KBM-7 (cell line): ENCODE data around the gene SSBP3.

ENCODE experiments used
- DNase-seq: peaks from one replicate; pipeline ENCODE4 v3.0.0-alpha.2; 2015
- in situ Hi-C: fragments of 300-500 bp; cut with MboI; formaldehyde crosslinking; loops from 2 replicates; pipeline ENCODE4 v1.14.3; 2020; ENCODE audit warnings: low sequenced_read_pairs, low pct_unique_long_range_greater_than_20kb, mixed read lengths

SSBP3 gene

GRCh38 chr1:54263601-54264226 is 142.5 kb downstream of the SSBP3 start:
- no peak for DNase-seq

GRCh38 chr1:54262244-54262643 is 143.9 kb downstream of the SSBP3 start:
- in situ Hi-C loops: no loop called here
- DNase-seq: no peak

More at GRCh38 chr1:54263601-54264226, 142.5 kb downstream of the SSBP3 start:
- in situ Hi-C loops: no loop called here

- in situ Hi-C loops: no loop called here
- no peak for DNase-seq
Observed at GRCh38 chr1:54260810-54261209, 145.4 kb downstream of the SSBP3 start.

DNA sequence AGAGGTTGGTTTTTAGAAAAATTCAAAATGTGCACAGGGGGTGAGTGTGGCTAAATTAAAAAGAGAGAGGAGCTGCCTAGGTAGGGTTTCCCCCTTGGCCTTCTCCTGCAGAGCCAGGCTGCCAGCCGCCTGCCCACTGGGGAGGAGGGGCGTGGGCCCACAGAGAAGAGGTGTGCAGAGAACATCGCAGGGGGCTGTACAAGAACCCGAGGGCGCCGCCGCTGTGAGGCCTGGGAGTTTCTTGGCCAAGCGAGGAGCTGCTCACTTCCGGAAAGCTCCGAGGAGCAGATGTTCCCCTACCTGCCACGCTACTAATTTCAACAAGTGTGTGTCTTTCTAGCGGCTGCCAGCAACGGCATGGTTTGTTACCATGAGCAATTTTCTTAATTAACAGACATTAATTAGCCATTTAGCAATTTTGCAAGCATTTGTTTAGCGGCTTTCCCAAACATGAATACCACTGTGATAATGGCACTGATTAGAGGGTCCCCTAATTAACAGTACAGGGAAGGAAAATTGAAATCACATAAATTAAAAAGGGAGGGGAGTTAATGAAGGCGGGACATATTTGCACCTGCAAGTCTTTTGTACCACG is 146.6 kb downstream of the SSBP3 start:
- no peak for DNase-seq
- in situ Hi-C loops: no loop called here

- no peak for DNase-seq
- in situ Hi-C loops: no loop called here
Observed at GRCh38 chr1:54257876-54258275, 148.3 kb downstream of the SSBP3 start.

DNA sequence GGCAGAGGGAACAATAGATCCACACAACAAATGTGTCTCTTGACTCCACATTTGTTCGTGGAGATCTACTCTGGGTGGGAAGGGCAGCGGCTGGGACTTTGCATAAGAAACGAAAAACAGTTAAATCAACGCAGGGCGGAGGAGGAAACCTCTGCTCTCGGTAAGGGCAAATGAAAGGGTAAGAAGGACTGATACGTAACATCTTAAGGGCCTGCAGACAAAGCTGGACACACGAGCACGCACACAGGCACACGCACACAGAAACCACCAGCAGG is 148.9 kb downstream of the SSBP3 start:
- in situ Hi-C loops: no loop called here
- no peak for DNase-seq

DNA sequence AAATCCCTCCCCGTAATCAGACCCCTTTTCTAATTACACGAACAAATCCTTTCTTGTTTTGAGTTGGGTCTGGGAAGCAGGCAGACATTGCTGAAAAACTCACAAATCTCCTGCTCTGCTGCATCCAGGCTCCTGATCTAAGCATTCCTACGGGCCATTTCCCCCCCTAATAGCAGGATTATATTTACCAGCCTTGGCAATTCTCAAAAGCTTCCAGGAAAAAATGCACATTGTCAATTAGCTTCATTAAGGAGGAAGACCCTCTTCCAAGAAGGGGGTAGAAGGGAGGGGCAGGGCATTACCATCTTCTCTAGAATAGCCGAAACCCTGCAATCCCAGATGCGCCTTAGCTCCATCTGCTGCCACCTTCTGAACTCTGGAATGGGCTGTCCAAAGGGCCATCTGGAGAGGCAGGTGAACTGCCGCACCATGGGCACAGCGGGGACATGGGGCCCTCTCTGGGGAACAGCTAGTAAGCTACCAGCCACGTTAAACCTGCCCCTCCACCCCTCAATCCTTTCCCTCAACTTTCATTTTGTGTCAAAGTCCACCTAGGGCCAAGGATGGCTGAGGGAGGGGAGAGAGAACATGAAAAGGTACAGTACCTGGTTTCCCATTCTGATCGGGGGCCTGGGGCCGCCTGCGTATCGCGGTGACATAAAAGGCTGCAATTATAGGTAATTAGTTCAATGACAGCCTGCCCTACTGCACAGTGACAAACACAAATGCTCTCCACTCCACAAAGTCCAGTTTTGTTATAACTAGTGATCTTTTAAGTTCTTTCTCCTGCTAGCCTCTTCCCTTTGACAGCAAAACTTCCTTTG is 149.5 kb downstream of the SSBP3 start:
- in situ Hi-C loops: no loop called here
- DNase-seq: no peak

- in situ Hi-C loops: no loop called here
Observed at GRCh38 chr1:54255026-54255702, 151.0 kb downstream of the SSBP3 start.

DNA sequence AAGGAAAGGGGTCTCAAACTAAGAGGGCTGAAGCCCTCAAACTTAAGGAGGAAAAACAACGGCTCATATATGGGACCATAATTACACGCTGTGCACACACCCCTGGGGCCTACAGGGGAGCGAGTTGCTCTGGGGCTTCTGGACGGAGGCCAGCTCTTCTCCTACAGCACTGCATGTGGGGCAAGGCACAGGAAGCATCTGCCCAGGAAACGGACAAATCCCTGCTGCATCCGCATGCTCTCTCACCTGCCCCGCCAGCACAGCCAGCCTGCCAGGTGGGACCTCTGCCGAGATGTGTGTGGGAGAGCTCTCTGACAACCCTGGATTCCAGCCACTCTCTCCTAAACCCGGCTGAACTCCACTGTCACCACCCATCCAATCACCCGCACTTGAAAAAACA is 152.1 kb downstream of the SSBP3 start:
- no peak for DNase-seq
- in situ Hi-C loops: no loop called here

More at GRCh38 chr1:54255026-54255702, 151.0 kb downstream of the SSBP3 start:
- DNase-seq: no peak

- no peak for DNase-seq
- in situ Hi-C loops: no loop called here
Observed at GRCh38 chr1:54253480-54253879, 152.7 kb downstream of the SSBP3 start.

DNA sequence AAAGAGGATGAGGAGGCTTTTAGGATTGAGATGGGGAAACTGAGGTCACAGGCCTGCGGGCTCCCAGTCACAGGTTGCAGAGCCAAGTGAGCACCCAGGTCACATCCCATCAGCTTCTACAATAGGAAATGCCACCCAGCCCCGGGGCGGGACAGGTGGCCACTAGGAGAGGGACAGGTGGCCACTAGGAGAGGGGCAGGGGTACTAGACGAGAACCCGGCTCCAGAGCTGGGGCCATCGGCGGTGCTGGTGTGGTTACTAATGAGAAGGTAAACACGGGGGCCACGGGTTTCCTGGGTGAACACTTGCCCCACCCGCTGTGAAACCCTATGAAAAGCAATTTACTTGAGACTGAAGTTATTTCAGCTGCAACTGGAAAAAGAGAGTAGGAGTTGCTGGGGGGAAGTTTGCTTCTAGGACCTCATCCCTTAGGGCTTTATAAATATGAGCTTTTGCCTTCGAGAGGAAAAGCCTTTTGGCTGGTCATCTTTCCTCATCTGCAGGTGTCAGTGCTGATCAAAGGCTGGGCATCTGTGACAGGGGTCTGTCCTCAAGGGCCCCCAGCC is 153.7 kb downstream of the SSBP3 start:
- DNase-seq: no peak
- in situ Hi-C loops: no loop called here

DNA sequence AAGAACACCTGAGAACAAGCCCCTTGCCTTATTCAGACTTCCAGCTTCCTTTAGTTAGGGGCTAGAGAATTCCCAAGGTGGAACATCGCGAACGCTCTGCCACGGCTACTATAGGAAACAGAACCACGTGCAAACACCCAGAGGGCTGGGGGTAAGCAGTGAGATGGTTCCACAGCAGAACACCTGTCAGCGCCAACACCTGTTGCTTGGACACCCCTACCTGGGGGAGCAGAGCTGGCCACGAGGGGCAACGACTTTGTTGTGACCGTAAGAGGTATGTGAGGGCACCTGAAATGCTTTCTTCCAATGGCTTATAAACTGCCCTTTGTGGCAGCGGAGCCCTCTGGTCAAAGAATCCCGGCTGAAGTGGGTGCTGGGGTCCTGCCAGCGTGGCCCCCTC is 155.5 kb downstream of the SSBP3 start:
- DNase-seq: no peak
- in situ Hi-C loops: no loop called here

GRCh38 chr1:54249819-54250435 is 156.3 kb downstream of the SSBP3 start:
- in situ Hi-C loops: no loop called here
- DNase-seq: peak; percentile 62

- in situ Hi-C loops: no loop called here
- DNase-seq: no peak
Observed at GRCh38 chr1:54248966-54249365, 157.2 kb downstream of the SSBP3 start.

GRCh38 chr1:54247863-54248515 is 158.2 kb downstream of the SSBP3 start:
- DNase-seq: no peak
- in situ Hi-C loops: no loop called here

GRCh38 chr1:54246116-54246721 is 160.0 kb downstream of the SSBP3 start:
- DNase-seq: no peak
- in situ Hi-C loops: no loop called here

DNA sequence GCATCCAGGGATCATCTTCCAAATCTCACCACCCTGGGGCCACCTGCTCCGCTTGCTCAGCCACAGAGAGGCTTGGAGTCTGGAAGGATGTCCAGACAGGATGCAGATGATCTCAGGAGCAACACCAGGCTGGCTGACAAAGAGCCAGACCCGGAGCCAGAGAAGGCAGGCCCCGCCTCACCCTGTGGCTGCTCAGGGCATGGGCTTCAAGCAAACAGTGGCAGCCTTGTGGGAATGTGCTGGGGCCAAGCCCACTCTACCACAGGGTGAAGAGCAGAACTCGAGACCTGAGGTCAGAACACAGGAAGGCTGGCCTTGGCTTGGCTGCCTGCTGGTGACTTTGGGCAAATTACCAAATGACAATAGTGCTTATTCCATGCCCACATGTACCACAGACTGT is 160.7 kb downstream of the SSBP3 start:
- in situ Hi-C loops: no loop called here
- no peak for DNase-seq

DNA sequence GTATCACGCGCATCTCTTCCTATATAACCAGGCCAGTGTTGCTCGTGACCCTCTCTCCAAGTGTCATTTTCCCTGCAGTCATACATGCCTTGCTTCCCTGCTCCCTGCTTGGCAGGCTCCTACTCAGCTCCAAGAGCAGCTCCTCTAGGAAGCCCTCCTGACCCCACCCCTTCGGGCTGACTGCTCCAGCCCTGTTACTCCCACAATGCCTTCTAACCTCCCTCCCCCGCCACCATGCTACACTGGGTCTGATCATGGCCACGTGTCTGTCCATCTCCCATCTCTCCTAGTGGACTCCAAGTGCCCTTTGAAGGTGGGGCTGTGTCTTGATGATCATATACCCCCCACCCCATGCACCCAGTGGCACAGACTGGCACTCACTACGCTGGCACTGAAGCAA is 161.5 kb downstream of the SSBP3 start:
- DNase-seq: no peak
- in situ Hi-C loops: no loop called here

DNA sequence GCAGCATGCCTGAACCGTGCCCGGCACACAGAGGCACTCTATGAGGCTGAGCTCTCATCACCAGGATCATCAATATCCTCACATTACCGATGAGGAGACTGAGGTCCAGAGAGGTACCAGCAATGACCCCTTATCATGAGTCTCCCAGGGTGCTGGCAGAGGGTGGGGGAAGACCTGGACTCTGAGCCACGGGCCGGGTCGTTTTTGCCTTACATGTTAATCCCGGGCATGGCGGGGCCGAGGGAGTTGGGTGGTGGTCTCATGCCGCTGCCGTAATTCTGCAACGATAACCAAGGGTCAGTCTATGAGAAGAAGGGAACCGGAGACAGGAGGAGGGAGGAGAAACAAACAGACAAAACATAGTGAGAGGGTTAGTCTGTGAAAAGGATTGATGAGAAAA is 163.2 kb downstream of the SSBP3 start:
- in situ Hi-C loops: no loop called here
- DNase-seq: no peak
